ENCODE results near the gene MCAM.

The MCAM gene

GRCh38 chr11:119329320-119329719 lies 12.4 kb upstream of the MCAM start:
- DNase-seq = no peak

GRCh38 chr11:119324189-119324588 lies 7.3 kb upstream of the MCAM start:
- DNase-seq = no peak

- DNase-seq = peak; percentile 72
These were observed 6.7 kb upstream of the MCAM start for GRCh38 chr11:119323532-119324033.

GRCh38 chr11:119322921-119323531 lies 6.1 kb upstream of the MCAM start:
- DNase-seq = no peak

- DNase-seq = no peak
These were observed 5.4 kb upstream of the MCAM start for GRCh38 chr11:119322360-119322739.

GRCh38 chr11:119320776-119321524 lies 4.0 kb upstream of the MCAM start:
- DNase-seq = peak; percentile 18

GRCh38 chr11:119320240-119320775 lies 3.4 kb upstream of the MCAM start:
- DNase-seq = no peak

GRCh38 chr11:119319700-119320239 lies 2.8 kb upstream of the MCAM start:
- no peak for DNase-seq

GRCh38 chr11:119319136-119319699 lies 2.3 kb upstream of the MCAM start:
- DNase-seq = no peak

GRCh38 chr11:119318240-119319135 lies 1.6 kb upstream of the MCAM start:
- peak; percentile 14 for DNase-seq

- no peak for DNase-seq
These were observed 786 bp upstream of the MCAM start for GRCh38 chr11:119317592-119318239.

- DNase-seq = peak; percentile 76
These were observed 758 bp downstream of the MCAM start for GRCh38 chr11:119316016-119316728.

- peak; percentile 76 for DNase-seq
These were observed 1.6 kb downstream of the MCAM start for GRCh38 chr11:119315131-119316015.

- no peak for DNase-seq
These were observed 2.2 kb downstream of the MCAM start for GRCh38 chr11:119314726-119315125.

- DNase-seq = no peak
These were observed 6.3 kb downstream of the MCAM start for GRCh38 chr11:119310682-119311052.

GRCh38 chr11:119309953-119310681 lies 6.8 kb downstream of the MCAM start:
- DNase-seq = no peak

- no peak for DNase-seq
These were observed 7.5 kb downstream of the MCAM start for GRCh38 chr11:119309411-119309810.

- no peak for DNase-seq
These were observed 9.0 kb downstream of the MCAM start for GRCh38 chr11:119307974-119308373.

GRCh38 chr11:119307219-119307618 lies 9.7 kb downstream of the MCAM start:
- peak; percentile 5 for DNase-seq

Measured in NCI-H1092 treated with DMSO at 0.1 percent for 48 hours (cell line).